GM18505 (cell line): Measurements from ENCODE around the gene RS1.

Experiments used
- ATAC-seq: cut with Tn5 transposase; IDR thresholded peaks from one replicate; pipeline ENCODE4 v1.9.1; 2021; ENCODE audit not compliant: unreplicated experiment
- POLR2A ChIP-seq: IDR thresholded peaks from 4 replicates; pipeline ENCODE4 v1.6.1; 2011; ENCODE audit warnings: borderline replicate concordance; ENCODE audit not compliant: insufficient read depth, insufficient read length; ENCODE audit errors: extremely low read depth

Gene RS1

GRCh38 chrX:18652636-18653035 is 19.3 kb downstream of the RS1 start:
- ATAC-seq: no peak
- TF ChIP-seq POLR2A: no peak

- ATAC-seq: no peak
- TF ChIP-seq POLR2A: no peak
Measured at GRCh38 chrX:18650662-18651061, 21.2 kb downstream of the RS1 start.

GRCh38 chrX:18649498-18649951 is 22.4 kb downstream of the RS1 start:
- no peak for ATAC-seq

DNA sequence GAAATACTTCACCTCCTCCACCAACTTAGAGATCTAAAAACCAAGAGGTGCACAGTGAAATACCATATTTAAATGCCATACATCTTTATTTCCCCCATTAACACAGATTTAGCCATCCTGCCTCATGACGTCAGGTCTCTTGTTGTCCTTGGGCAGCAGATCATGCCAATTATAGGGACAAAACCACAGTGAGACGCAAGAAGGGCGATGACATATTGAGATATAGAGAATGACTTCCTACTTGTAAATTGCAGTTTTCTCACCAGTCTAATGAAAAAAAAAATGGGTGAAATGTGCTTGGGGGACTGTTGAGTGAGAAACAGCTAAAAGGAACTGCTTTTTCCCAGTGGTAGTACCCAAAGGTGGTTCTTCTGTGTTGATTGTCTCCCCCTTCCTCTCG is 24.3 kb downstream of the RS1 start:
- ATAC-seq: no peak
- no peak for TF ChIP-seq POLR2A

More at GRCh38 chrX:18649498-18649951, 22.4 kb downstream of the RS1 start:
- no peak for TF ChIP-seq POLR2A

- no peak for ATAC-seq
- no peak for TF ChIP-seq POLR2A
Measured at GRCh38 chrX:18643853-18644252, 28.1 kb downstream of the RS1 start.

- TF ChIP-seq POLR2A: no peak
- no peak for ATAC-seq
Measured at GRCh38 chrX:18643243-18643642, 28.7 kb downstream of the RS1 start.

- ATAC-seq: no peak
- TF ChIP-seq POLR2A: no peak
Measured at GRCh38 chrX:18640686-18641085, 31.2 kb downstream of the RS1 start.

- no peak for TF ChIP-seq POLR2A
- no peak for ATAC-seq
Measured at GRCh38 chrX:18639280-18639679, 32.6 kb downstream of the RS1 start.

- TF ChIP-seq POLR2A: no peak
- ATAC-seq: no peak
Measured at GRCh38 chrX:18638398-18638797, 33.5 kb downstream of the RS1 start.

GRCh38 chrX:18630934-18631333 is 41.0 kb downstream of the RS1 start:
- ATAC-seq: no peak

GRCh38 chrX:18624599-18624998 is 47.3 kb downstream of the RS1 start:
- TF ChIP-seq POLR2A: no peak
- ATAC-seq: no peak

More at GRCh38 chrX:18630934-18631333, 41.0 kb downstream of the RS1 start:
- TF ChIP-seq POLR2A: no peak

- ATAC-seq: no peak
Measured at GRCh38 chrX:18620349-18620748, 51.6 kb downstream of the RS1 start.

GRCh38 chrX:18619288-18619687 is 52.6 kb downstream of the RS1 start:
- no peak for ATAC-seq
- TF ChIP-seq POLR2A: no peak

More at GRCh38 chrX:18620349-18620748, 51.6 kb downstream of the RS1 start:
- TF ChIP-seq POLR2A: no peak

- no peak for TF ChIP-seq POLR2A
- no peak for ATAC-seq
Measured at GRCh38 chrX:18617407-18617750, 54.5 kb downstream of the RS1 start.

- TF ChIP-seq POLR2A: no peak
- ATAC-seq: no peak
Measured at GRCh38 chrX:18616688-18617406, 55.1 kb downstream of the RS1 start.

DNA sequence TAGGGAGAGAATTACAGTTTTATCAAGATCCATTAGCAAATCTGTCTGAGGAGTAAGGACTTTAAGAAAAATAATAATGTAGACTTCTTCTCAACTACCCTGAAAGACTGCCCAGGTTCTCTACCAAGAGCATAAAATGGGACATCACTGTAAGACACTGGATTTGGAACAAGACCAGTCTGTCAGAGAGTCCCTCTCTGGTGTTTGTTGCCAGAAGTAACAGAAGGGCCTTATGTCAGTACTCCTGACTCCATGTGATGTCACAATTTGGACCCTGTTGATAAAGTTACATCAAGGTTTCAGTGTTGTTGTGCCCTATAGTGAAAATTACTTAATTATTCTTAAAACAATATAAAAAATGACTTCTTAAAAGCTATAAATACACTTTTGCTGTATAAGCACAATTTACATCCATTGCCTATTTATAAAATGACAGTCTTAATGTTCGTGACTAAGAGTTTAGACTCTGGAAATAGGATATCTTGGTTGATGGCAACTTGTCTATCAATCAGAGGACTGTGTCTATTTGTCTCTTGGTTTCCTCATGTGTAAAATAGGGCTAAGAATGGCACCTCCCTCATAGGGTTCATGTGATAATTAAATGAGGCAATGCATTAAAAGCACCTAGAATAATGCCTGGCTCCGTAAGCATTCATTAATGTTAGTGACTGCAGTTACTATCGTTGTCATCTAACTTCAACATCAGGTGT is 57.8 kb downstream of the RS1 start:
- no peak for ATAC-seq

More for the DNA sequence above, 57.8 kb downstream of the RS1 start:
- no peak for TF ChIP-seq POLR2A
